A673 (cell line): Measurements from ENCODE around the gene ATG7.

Experiments
- CTCF ChIP-seq: fragments of 300-800, 200-600 bp; sonication (generic); conservative IDR thresholded peaks from 2 replicates; pipeline ENCODE4 v1.5.1; 2017; ENCODE audit warnings: low read depth, mild to moderate bottlenecking, antibody characterized with exemption, low read length, moderate library complexity, mixed read lengths
- EZH2 ChIP-seq: fragments of 200-600 bp; sonication (generic); IDR thresholded peaks from 2 replicates; pipeline ENCODE4 v1.6.1; 2017; ENCODE audit warnings: borderline replicate concordance, low read depth, mild to moderate bottlenecking, mixed read lengths, antibody characterized with exemption, low read length; ENCODE audit not compliant: poor library complexity, severe bottlenecking

DNA sequence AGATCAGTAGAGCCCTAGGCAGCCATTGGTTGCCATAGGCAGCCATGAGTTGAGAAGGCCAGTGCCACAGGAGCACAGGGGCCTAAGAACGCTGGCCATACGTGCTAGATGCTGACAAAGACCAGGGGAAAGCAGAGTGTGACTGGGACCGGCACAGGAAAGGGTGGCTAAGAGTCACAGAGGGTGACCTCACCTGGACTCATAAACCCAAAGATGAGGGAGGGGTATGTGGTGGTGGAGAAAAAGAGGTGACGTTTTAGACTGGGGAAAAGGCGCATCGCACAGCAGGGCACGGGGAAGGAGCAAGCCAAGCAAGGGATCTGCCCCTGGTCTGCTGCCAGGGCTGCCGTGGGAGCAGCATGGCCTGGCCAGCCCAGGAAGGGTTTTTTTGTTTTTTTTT lies 249.0 kb downstream of the ATG7 start:
- TF ChIP-seq CTCF, result no peak
- TF ChIP-seq EZH2, result no peak
